DMS79 treated with DMSO at 0.1 percent for 48 hours (cell line): ENCODE data around the gene RAB12.
"Not testable (repeated sequence)": the region's sequence is repeated elsewhere in the genome, so short reads cannot be mapped to it uniquely, and the experiment has no call there.

Experiments
- DNase-seq: peaks from one replicate; lab custom pipeline; 2025; lab: John Stamatoyannopoulos, UW

Gene RAB12

DNA sequence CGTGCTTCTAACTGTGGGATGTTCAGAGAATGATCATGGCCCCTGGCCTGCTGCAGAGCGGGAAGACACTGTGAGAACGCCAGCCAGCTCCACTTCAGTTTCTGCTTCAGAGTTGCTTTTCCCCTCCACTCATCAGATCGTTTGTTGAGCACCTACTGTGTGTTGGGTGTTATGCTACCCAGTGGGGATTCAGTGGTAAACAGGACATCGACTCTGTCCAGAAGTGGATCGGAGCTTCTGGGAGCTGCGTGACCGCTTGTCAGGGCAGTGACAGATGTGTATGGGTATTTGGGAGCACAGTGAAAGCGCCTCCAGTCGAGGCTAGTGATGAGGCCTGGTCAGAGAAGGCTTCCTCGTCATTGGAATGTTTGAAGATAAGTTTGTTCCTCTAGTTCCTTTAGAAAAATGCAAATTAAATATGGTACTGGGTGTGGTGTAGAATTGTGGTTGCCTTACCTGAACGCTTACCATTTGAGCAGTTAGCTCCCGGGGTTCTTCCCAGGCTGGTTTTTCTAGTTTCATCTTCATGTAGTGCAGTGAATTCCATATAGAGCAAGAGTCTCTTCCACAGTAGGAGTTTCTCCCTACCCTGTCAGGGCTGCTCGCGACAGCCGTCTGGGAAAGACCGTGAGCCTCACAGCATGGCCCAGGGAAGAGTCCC is 2.8 kb downstream of the RAB12 start:
- DNase-seq, result no peak

DNA sequence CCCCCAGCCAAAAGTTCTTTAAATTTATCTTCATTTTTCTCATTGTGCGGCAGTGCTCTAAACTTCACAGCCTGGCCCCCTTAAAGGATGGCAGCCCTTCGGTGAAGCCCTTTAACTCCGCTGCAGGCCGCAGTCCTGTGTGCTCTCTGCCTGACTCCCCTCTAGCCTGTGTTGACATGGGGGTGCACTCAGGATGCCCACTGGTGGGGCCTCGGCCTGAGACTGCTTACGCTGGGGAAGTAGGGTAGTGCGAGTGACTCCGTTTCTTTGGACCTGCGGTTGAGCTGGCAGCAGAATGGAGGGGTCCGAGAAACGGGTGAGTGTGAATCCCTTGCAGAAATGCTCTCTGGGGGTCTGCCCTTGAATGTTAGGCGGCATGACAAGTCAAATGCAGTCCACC is 5.6 kb downstream of the RAB12 start:
- no peak for DNase-seq

- DNase-seq, result peak; percentile 98
Observed at GRCh38 chr18:8615397-8616027, 6.3 kb downstream of the RAB12 start.

- DNase-seq, result peak; percentile 93
Observed at GRCh38 chr18:8616028-8616401, 6.8 kb downstream of the RAB12 start.

GRCh38 chr18:8617907-8618306 is 8.7 kb downstream of the RAB12 start:
- DNase-seq, result no peak

- no peak for DNase-seq
Observed at GRCh38 chr18:8619041-8619440, 9.8 kb downstream of the RAB12 start.

- no peak for DNase-seq
Observed at GRCh38 chr18:8619835-8620577, 10.8 kb downstream of the RAB12 start.

- no peak for DNase-seq
Observed at GRCh38 chr18:8620845-8621244, 11.6 kb downstream of the RAB12 start.

GRCh38 chr18:8622625-8623024 is 13.4 kb downstream of the RAB12 start:
- not testable (repeated sequence) for DNase-seq

DNA sequence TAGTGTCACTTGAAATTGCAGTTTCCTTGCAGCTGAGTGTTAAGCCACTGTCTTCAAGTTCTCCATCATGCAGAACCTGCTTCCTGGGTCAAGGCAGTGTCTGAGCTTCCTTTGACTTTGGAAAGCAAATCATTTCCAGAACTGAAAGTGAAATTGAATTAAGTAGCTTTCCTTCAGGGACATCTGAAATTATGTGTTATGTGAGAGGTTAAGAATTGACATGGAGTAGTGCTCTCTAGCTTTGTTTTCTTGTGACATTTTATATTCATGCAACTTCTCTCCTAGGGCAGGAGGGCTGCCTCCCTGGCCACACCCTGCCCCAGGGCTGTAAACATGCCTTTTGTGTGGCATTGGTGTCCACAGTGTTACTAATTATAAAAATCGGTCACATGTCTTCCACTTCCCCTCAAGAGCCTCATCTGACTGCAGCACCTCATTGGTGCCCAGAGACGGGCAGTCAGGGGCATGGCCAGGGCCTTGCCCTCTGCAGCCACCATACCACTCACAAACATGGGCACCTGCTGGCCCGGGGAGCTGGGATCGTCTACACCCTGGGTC is 14.4 kb downstream of the RAB12 start:
- peak; percentile 69 for DNase-seq

DNA sequence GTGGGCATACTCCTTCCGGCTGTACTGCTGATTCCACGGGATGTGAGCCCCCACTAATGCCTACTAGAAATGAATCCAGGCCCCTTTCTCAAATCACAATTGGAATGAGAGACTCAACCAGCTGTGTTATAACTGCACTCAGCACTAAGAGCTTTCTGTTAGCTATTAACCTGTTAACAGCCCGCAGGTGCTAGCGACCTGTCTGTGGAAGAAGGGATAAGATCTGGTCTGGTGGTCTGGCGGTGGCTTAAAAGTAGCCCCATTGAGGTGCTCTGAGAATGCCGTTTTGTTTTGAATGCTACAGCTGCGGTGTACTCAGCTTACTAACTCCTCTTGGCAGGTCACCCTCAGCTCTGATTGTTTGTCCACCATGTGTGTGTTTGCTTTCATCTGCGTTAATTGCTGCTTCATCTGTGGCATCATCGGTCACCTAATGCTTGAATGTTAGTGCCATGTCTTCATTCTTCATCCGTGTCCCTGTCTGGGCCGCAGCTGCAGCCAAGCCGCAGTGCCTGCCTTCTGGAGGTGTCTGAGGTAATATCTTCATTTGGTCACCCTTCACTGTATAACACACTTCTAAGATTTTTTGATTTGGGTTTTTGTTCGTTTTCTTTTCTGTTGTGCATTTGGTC is 16.3 kb downstream of the RAB12 start:
- no peak for DNase-seq

DNA sequence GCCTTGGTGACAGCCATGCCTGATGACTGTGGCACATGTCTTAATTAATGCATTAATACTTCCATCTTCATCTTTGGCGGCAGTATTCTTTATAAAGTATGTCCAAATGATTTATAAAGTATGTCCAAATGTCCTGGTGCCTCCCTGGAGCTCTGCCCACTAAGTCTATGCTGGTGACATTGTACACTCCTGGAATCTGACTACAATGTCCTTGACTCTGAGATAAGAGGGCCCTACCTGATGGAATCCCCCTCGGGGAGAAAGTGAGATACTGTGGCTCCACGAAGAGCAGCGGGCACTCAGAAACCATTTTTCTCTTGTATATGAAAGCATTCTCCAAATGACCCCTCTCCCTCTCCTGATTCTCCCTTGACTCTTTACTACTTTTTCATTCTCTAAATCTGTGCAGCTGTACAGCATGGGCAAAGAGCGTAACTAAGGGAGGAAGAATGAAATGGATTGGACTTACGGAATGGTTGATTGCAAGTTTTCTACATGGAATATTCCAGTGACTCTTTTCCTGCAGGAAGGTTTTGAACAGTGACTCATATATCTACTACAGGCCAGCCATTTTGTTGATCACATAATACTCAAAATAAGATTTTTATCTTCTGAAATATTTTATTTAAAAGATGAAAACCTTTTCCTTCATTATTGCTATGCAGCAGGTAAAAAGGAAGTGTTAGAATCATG is 17.3 kb downstream of the RAB12 start:
- DNase-seq, result no peak

GRCh38 chr18:8627107-8627472 is 17.9 kb downstream of the RAB12 start:
- no peak for DNase-seq

- no peak for DNase-seq
Observed at GRCh38 chr18:8627540-8627939, 18.3 kb downstream of the RAB12 start.

GRCh38 chr18:8629602-8630001 is 20.4 kb downstream of the RAB12 start:
- no peak for DNase-seq

DNA sequence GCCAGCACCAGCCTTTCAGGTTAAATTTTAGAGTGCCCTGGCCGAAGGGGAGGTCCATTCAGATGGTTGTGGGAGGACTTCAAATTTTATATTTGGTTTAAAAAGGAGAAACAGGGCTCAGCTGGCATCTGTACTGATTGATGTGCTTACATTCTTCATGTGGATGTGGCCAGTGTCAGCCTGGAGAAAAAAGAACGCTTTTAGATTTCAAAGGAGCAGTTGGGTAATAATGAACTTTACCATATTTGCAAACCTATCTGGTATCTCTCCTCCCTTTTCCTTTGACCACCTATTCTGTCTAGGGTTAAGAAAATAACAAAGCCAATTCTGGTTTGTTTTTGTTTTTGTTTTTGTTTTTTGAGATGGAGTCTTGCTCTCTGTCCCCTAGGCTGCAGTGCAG is 21.3 kb downstream of the RAB12 start:
- DNase-seq, result no peak

GRCh38 chr18:8631265-8631664 is 22.0 kb downstream of the RAB12 start:
- no peak for DNase-seq

DNA sequence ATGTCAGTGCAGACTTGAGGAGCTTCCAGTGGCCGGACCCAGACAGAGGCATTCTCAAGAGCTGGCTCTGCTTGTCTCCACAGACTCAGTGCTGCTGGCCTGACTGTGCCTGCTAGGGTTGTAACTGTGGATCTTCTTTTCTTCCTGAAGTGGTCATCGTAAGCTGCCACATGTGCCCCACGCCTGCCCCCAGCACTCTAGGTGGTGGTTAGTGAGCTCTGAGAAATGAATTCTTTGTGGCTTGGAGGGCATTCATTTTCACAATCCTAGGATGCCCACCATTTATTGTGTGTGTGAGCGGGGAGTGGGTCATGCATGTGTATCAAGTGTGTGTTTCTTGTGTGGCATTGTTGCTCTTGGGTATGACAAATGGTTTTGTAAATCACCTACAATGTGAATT is 23.1 kb downstream of the RAB12 start:
- no peak for DNase-seq

- no peak for DNase-seq
Observed at GRCh38 chr18:8634508-8634907, 25.3 kb downstream of the RAB12 start.

DNA sequence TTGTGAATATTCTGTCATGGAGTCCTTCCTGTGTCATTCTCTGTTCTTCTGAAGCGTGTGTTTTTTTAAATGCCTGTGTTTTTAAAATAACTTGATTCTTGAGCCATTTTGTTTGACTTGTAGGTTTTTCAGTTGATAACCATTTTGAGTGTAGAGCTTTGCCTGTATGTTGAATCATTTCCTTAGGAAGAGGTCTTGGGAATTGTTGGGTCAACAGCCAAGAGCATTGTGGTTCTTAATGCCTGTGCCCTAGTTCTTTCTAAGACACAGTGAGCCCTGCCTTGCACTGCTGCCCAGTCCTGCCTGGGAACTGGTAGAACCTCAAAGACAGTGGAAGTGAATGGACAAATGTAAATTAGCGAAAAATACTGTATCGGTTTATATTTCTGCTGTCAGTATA is 25.9 kb downstream of the RAB12 start:
- no peak for DNase-seq

- no peak for DNase-seq
Observed at GRCh38 chr18:8639762-8640161, 30.5 kb downstream of the RAB12 start.

- no peak for DNase-seq
Observed at GRCh38 chr18:8643326-8643878, 34.2 kb downstream of the RAB12 start.
